ENCODE data around the gene OSBPL10.

Gene OSBPL10

DNA sequence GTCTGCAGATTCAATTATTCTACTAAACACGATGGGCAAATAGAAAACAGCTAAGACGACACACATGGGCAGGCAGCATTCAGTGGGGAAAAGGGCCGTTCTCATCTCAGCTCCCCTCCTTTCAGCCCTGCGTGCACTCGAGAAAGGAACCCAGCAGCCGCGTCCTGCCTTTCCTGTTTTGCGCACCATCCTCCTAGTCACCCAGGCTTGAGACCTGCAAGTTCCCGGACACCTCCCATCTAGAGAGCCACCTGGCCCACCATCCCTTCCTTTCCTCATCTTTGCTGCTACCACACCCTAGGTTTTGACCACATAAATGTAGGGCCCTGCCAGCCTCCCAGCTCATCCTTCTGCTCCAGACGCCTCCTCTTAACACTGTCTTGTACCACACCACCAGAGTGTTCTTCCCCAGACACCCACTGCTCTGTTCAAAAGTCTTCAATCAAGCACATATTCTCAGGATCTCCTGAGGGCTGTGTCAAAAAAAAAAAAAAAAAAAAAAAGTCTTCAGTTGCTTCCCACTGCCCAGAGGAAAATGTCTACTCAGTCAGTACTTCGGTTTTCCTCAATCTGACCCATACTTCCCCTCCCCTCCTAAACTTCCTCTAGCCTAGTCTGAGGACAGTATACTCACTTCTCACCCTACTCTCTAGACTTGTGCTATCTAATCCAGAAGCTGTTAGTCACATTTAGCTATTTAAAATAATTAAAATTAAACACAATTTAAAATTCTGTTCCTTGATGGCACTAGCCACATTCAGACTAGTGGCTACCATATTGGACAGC, 266.4 kb downstream of the OSBPL10 start:
- TF ChIP-seq, protein P1, sequence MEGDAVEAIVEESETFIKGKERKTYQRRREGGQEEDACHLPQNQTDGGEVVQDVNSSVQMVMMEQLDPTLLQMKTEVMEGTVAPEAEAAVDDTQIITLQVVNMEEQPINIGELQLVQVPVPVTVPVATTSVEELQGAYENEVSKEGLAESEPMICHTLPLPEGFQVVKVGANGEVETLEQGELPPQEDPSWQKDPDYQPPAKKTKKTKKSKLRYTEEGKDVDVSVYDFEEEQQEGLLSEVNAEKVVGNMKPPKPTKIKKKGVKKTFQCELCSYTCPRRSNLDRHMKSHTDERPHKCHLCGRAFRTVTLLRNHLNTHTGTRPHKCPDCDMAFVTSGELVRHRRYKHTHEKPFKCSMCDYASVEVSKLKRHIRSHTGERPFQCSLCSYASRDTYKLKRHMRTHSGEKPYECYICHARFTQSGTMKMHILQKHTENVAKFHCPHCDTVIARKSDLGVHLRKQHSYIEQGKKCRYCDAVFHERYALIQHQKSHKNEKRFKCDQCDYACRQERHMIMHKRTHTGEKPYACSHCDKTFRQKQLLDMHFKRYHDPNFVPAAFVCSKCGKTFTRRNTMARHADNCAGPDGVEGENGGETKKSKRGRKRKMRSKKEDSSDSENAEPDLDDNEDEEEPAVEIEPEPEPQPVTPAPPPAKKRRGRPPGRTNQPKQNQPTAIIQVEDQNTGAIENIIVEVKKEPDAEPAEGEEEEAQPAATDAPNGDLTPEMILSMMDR (IDR thresholded peaks at IDR 0.05; ENCODE audit: low read depth, low read length): no peak
- no peak for DNase-seq (ENCODE audit: extremely low read depth, low read depth)

DNA sequence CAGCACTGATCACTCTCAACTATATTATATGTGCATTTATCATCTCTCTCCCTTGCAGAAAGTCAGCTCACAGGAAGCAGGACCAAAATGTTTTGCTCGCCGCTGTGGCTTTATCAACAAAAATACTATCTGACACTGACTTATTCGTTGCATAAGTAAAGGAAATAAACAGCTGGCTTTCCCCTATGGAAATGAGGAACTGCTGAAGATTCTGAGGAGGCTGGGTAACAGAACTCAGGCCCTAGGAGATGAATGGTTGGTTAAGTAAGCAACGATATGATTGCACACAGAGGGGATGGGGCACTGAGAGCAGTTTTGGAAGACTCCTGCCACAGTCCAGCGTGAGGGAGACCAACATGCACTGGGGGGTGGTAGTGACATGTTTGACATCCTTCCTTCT, 267.2 kb downstream of the OSBPL10 start:
- DNase-seq (ENCODE audit: extremely low read depth, low read depth): no peak
- TF ChIP-seq, protein P1 (IDR thresholded peaks at IDR 0.05; ENCODE audit: low read depth, low read length): no peak

DNA sequence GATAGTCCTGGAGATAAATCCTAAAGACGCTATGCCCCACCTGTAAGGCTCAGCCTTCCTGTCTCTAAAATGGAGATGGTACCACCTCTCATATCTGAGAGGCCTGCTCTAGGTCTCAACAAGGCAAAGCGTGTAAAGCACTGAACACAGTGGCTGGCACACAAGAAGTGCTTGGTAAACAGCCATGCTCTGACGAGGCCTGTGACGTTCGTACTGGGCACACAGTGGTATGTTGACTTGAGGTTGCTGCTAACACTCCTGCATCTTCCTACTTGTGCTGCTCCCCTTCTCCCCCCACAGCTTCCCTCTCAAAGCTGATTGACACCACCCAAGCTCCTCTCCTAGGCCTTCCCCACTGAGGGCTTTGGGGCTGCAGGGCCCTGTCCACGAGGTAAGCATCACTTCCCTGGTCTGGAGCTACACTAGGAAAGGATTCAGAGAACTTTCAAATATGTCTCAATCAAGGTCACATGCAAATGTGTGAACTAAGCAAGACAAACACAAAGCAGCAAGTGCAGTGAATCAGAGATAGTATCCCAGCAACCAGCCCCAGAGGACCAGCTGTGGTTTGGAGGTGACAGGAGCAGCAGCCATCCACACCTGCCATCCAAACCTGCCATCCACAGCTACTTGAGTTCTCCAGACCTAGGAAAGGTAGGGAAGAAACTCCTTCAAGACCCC, 270.8 kb downstream of the OSBPL10 start:
- DNase-seq (ENCODE audit: extremely low read depth, low read depth): no peak
- TF ChIP-seq, protein P1 (IDR thresholded peaks at IDR 0.05; ENCODE audit: low read depth, low read length): no peak

DNA sequence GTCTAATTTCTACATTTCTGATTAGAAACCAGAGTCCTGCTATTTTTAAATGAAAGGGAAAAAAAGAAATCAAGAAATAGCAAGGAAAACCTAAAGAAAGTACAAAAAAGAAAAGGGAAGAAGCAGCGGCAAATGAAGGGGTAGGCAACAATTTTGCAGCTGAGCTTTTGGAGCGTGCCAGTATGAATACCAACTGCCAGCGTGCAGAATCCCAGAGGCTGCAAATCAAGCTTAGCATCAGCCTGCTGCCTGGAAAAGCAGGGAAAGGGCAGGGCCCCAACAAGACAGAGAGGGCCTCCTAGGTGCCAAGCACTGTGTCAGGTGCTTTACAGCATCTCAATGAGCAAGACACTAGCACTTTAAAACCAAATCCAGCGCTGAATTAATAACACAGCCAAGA, 271.5 kb downstream of the OSBPL10 start:
- TF ChIP-seq, protein P1 (IDR thresholded peaks at IDR 0.05; ENCODE audit: low read depth, low read length): no peak
- DNase-seq (ENCODE audit: extremely low read depth, low read depth): no peak

DNA sequence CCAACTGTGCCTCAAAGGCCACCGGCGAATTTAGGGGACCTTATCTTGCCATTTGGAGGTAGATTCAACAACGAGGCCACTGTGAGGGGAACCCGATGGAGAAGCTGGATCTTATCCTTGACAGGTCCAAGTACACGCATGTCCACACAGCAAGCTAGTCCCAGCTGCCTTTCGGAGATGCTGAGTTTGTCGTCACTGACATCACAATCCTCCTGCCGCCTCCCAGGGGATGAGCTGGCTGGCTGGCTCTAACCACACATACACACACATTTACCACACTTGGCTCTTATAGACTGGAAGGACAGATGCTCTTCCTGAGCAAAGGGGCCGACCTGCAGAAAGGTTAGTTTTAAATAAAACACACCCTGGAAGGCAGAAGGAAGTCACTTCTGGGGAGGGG, 272.1 kb downstream of the OSBPL10 start:
- TF ChIP-seq, protein P1 (IDR thresholded peaks at IDR 0.05; ENCODE audit: low read depth, low read length): no peak
- no peak for DNase-seq (ENCODE audit: extremely low read depth, low read depth)

DNA sequence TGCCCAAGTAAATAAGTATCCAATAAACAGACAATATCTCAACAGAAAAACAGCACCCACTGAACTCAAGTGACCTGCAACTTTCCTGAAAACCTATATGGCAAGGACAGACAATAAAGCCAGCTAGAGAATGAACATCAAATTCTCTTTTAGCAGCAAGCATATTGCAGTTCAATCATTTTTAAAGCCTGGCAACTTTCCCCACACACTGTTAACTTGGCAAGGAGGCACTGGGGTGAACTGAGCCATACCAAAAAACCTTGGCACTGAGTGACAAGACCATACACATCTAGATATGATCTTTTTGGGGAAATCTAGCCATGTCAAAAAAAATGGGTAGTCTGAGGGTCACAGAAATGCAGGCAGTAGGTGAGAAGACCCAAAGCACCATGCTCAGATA, 273.8 kb downstream of the OSBPL10 start:
- no peak for DNase-seq (ENCODE audit: extremely low read depth, low read depth)
- TF ChIP-seq, protein P1 (IDR thresholded peaks at IDR 0.05; ENCODE audit: low read depth, low read length): no peak

DNA sequence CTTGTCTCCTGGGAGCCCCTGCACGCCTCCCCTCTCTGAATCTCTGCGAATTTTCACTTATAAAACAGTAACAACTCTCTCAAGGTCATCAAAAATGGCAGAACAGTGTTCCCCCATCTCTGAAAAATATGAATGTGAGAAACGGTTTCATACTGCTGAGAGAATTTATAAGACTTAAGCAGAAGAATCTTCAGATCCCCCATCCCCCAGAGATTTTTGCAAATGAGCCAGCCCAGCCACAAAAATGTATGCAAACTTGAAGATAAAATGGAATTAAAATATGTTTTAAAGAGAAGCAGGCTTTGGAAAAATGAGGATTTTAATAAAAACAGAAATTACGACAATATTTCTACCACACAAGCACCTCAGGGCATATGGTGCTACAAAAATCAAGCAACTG, 275.3 kb downstream of the OSBPL10 start:
- no peak for DNase-seq (ENCODE audit: extremely low read depth, low read depth)
- TF ChIP-seq, protein P1 (IDR thresholded peaks at IDR 0.05; ENCODE audit: low read depth, low read length): no peak

Data from AG09319 (cell line).